GM19397 (cell line): ENCODE measurements around the gene CFAP46.

ENCODE experiments used
- ATAC-seq: cut with Tn5 transposase; IDR thresholded peaks from one replicate; pipeline ENCODE4 v1.9.1; 2021; ENCODE audit warnings: mild to moderate bottlenecking, moderate library complexity; ENCODE audit not compliant: unreplicated experiment

The CFAP46 gene

DNA sequence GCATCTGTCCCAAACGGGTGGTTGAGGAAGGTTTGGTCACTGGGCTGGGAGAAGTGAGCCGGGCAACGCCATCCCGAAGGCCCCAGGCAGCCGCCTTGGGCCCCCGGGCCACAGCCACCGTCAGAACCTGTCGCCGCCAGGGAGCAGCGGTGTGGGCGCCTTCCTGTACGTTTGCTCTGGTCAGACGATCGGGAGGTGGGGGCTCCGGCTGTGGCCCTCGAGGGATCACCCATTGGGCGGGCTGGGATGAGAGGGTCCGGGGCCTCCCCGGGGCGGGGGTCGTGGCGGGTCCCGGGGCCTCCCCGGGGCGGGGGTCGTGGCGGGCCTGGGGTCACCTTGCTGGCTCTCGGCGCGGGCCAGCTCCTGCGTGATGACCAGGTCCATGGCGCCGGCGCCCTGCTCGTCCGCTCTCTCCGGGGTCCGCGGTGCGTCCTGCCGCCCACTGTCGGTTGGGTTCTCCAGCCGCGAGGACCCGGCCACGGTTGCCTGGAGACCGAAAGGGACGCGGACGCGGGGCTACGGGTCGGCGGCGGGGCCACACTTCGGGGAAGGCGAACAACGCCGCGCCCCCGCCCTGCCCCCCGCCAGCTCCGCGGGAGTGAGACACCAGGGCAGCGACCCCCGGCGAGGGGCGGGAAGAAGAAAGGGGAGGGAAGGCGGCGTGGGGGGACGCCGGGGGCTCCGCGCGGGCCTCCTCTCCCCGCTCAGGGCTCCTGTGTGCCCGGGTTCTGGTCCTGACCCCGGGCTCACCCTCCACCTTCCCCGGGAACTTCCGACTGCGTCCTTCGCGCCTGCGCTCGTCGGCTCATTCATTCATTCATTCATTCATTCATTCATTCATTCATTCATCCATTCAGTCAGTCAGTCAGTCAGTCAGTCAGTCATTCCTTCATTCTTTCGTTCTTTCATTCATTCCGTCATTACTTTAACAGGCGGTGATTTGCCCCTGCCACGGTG, at the start of gene CFAP46:
CFAP46 (minus strand) TSS at position 470 of the 957 bp plus-strand sequence; CDS start at position 384, 86 bp downstream.
- ATAC-seq = no peak

DNA sequence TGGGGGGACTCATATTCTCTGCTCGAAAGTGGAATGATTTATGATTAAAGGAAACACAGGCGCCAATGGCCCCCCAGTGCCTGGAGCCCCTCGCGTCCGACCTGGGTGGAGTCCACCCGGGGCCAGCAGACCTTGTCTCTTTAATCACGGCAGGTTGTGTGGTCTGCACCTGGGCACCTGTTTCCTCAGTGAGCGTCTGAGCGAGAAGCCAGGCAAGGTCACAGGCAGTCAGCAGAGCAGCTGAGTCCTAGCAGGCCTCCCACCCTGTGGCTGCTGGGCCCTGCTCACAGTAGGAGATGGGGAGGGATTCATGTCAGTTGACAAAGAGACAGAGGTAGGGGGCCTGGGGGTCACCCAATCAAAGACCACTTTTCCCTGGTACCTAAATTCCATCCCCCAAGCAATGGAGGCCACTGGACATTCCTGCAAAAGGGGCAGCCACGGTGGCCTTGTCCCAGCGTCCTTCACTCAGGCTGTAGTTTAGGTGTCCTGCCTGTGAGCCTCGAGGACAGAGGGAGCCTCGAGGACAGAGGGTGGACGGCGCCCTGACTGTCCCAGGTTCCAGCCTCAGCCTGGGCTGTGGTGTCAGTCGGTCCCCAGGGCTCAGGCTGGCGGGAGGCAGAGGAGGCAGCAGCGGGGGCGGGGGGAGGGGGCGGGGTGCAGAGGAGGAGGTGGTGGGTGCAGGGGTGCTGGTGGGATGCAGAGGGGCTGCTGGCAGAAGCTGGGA, 49.5 kb upstream of the CFAP46 start:
- no peak for ATAC-seq

DNA sequence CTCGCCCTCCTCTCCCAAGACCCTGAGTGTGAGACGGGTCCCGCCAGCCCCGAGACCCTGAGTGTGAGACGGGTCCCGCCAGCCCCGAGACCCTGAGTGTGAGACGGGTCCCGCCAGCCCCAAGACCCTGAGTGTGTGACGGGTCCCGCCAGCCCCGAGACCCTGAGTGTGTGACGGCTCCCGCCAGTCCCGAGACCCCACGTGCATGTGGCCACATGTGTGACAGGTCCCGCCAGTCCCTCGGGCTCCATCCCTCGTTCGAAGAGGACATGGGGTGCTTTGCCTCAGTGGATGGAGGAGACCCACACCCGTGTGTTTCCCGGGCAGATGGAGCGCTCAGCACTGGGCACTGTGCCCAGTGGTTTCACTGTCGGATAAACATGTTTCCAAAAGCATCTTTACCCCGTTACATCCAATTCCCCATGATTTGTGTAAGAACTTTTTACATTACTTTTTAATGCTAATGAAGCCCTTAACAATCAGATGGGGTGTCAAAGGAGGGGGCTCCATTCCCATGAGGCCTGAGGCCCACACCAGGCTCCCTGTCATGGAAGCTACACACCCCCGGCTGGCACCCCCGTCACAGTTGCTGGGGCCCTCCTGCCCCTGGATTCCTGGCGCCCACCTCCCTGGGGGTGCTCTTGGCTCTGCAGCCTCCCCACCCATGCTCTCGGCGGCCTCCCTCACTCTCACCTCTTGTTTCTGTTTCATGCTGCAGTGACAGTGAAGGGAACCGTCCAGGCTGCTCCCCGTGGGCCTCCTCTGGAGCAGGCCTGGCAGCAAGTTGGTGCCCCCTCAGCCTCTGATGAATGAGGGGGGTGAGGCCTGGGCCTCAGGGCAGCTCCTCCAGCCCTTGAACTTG, 48.5 kb upstream of the CFAP46 start:
- ATAC-seq = no peak

DNA sequence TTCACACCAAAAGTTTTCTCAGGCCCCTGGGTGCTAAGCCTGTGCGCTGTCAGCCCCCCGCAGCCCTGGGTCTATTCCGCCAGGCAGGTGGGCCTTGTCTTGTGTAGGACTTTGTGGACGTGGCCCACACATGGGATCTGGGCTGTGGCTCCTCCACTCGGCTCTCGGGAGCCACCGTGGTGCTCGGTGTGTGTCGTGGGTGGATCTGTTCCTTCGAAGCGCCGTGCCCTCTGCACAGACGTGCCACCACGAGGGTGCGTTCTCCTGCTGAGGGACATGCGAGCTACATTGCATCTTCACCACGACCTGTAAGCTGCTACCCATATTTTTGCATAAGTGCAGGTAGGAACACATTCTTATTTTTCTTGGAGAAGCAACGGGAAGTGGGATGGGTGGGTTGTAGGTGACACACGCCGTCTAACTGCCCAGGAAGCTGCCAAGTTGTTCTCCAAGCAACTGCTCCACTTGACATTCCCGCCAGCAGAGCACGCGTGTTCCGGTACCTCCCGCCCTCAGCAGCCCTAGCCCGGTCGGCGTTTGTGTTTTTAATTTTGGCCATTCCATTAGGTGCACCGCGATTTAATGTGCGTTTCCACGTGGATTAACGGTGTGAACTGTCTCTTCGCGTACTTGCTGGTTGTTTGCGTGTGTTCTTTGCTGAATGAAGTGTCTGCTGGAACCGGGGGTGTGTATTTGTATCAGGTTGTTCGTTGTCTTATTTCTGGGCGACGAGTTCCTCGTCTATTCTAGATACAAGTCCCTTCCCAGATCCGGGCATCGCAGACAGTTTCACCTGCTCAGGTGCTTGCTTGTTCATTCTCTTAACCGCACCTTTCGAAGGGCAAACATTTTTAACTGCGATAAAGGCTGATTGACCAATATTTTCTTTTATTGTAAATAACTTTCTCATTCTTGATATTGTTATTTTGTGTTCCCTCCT, 47.4 kb upstream of the CFAP46 start:
- no peak for ATAC-seq

DNA sequence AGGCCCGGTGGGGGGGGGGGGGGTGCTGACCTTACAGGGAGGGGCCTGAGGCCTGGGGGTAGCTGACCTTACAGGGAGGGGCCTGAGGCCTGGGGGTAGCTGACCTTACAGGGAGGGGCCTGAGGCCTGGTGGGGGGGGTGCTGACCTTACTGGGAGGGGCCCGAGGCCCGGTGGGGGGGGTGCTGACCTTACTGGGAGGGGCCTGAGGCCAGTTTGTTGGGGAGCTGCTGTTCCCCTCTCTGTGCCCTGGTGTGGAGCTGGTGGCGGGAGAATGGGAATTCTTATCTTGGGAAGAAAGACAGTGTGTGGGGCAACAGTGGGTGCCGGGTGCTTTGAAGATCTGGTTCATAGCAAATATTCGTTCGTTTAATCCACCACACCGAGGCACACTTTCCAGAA, 46.6 kb upstream of the CFAP46 start:
- no peak for ATAC-seq

DNA sequence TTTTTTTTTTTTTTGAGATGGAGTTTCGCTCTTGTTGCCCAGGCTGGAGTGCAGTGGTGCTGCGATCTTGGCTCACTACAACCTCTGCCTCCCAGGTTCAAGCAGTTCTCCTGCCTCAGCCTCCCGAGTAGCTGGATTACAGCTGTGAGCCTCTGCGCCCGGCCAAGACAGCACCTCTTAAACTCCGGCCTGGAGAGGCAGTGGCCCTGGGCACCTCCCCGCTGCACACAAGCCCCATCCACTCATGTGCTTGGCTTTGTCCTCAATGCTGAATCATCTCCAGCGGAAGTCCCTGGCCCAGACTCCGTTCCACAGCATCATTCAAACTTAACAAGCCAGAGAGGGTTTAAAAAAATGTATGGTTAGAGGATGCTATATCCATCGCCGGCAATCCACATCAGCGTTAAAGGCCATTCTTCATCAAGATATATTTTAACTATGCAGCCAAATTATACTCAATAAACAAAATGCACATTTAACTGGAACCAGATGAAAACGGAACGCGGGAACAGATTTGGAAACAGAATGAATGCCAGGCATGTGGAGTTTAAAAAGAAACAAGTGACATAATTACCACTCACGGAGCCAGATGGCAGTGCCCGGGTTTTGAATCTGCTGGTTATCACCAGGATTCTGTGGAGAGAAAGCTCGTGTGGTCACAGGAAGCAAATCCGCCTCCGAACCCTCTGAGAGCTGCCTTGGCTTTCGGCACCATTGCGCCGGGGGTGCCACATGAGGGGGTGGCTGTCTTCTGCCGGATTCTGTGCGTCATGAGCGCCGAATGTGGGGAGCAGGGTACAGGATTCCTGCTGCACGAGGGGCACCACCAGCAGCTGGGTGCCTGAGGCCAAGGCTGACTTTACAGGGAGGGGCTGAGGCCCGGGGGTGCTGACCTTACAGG, 45.6 kb upstream of the CFAP46 start:
- ATAC-seq = no peak

DNA sequence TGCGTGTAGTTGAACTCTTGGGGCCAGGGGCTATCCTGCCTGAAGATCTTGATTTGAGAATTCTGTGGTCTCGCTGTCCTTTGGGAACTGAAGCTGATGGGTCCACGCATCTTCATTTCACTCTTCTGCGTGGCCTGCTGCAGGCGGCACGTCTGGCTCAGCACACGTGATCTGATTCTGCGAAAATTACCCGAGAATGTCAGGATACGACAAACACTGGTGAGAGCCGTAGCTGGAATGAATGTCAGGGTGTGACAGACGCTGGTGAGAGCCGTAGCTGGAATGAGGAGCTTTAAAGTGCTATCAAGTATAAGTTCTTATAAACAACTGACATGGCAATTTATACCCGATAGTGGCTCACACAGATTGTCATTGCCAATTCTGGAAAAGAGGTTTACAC, 44.6 kb upstream of the CFAP46 start:
- no peak for ATAC-seq

DNA sequence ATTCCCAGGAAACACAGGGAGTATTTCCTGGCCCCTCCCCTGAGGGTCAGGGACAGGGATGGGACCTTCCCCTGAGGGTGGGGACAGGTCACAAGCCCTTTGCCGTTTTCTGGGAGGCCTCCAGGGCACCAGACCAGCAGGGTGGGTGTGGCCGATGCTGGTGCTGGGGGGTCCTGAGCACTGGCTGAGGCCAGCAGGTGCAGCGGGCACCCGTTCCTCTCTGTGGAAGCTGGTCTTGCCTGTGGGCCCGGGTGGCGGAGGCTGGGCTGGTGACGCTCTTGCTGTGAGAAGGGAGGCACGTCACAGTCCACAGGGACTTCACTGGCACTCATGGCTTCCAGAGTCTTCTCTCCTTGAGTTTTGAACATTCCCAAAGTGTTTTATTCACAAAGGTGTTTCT, 44.2 kb upstream of the CFAP46 start:
- no peak for ATAC-seq

DNA sequence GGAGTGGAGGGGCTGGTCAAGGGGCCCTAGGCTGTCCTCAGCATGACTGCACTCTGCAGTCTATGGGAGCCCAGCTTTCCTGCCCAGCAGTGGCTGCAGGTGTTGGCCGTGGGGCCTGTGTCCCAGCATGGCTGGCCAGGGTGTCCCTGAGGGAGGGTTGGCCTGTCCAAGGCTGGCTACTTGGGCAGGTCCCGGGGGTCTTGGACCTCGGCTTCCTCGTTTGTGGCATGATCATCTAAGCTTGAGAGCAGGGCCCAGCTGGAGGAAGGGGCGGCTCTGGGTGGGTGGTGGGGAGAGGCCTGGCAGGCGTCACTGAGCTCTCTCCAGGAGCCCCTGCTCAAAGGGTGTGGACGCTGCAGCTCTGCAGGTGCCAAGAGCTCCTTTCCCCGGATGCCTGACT, 43.7 kb upstream of the CFAP46 start:
- ATAC-seq = no peak

DNA sequence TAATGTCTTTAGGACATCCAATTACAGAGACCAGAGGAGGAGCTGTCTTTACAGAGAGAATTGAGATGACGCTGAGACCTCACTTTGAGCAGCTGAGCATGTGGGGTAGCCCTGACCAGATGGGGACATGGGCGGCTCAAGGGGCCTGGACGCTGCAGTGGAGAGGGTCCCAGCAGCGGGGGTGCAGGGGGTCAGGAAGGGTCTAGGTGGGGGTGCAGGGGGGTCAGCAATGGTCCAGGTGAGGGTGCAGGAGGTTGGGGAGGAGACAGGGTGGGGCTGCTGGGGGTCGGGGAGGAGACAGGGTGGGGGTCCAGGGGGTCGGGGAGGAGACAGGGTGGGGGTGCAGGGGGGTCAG, 43.2 kb upstream of the CFAP46 start:
- ATAC-seq = no peak

DNA sequence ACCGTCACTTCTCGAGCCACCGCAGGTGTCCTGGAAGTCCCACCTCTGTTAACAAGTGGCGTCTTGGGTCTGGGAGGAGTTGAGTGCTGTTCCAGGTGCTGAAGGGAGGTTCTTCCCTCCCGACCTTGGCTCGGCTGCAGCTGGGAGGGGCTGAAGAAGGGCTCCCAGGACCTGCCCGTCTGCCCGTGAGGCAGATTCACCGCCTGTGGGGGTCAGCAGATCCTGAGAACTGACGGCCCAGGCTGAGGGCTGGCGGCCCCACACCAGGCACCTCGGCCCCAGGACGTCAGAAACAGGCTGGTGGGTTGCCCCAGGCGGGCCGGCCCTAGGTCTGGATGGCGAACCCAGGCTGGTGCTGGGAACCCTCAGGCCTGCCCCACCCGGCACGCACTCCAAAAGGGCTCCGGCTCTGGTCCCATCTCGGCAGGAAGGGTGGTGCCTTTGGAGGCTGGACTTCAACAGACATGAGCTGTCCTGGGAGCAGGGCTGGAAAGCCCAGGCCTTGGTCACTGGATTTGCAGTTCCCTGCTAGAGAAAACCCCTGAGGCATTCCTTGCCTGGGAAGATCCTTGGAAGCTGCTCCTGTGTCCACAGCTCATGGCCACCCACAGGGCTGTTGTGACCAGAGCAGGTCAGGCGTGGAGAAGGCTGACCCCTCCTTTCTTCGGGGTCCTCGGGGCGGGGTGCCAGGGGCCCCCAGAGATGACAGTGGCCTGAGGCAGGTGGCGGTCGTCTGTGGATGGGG, 42.6 kb upstream of the CFAP46 start:
- ATAC-seq = no peak

DNA sequence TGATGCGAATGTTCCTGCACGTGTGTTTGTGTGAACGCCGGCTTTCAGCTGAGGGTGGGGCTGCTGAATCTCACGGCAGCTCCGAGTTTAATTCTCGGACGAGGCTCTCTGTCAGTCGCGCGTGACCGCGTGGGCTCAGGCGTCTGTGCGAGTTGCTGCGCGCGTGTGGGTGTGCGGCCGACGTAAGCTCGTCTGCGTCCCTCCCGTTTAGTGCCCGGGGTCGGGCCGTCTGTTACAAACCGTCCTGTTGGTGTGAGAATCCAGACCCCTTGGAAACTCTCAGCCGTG, 41.6 kb upstream of the CFAP46 start:
- no peak for ATAC-seq

DNA sequence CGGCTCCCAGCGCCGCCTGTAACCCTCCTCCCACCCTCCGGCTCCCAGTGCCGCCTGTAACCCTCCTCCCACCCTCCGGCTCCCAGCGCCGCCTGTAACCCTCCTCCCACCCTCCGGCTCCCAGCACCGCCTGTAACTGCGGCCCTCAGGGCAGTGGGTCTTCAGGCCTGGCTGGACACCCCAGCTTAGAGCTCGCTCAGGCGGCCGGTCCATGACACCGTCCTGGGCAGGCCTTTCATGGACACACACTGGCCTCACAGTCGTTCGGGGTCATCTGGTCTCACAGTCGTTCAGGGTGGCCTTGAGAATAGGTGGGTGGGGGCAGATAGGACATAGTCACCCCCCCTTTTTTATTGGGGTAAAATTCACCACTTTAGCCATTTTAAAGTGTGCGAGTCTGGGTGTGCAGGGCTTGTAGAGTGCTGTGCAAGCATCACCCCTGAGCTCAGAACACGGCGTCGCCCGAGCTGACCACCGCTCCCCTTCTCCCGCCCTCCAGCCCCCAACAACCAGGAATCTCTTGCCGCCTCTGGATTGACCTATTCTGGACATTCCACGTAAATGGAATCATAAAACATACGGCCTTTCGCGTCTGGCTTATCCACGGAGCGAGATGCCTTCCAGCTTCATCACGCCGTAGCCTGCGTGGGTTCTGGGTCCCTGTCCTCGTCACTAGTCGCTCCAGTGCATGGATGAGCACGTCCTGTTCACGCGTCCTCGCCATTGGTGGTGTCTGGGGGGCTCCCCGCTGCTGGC, 41.1 kb upstream of the CFAP46 start:
- no peak for ATAC-seq

DNA sequence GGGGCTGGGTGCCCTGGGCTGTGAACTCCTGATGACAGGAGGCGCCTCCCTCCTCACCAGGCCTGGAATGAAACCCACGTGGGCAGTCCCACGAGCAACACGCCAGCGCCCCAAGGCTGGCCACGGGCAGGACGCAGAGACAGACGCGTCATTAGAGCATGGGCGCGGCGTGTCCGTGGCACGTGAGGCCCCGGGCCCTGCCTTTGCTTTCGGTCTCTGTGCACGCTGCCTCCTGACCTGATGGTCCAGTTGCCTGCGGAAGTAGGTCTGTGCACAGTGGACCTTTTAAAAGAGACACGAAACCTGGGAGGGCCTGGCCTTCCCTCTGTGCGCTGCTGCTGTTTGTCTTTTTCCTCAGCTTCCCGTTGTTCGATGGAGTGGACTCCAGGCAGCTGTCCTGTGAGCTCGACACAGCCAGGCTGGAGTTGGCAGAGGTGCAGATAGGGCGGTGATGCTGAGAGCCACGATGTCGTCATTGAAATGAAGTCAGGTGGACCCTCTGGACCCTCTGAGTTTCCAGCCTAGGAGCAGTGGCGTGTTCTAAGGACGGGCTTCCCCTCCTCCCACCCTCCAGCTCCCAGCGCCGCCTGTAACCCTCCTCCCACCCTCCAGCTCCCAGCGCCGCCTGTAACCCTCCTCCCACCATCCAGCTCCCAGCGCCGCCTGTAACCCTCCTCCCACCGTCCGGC, 40.1 kb upstream of the CFAP46 start:
- ATAC-seq = no peak

DNA sequence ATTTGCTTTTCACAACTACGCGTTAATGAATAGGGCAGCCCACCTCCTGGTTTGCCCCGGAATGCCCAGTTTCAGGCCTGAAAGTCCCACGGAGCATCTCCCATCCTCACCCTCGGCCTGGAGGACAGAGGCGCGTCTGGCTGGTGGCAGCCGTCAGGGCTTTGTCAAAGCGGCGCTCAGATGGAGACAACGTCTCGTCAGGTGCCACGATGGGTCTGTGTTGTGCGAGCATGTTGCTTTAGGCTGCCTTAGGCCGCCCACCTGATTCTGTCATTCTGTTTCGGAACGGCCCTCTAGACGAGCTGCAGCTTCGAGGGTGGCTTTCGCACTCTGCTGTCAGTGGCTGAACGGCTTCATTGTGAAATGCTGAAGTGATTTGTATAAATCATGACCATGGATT, 39.4 kb upstream of the CFAP46 start:
- ATAC-seq = no peak

DNA sequence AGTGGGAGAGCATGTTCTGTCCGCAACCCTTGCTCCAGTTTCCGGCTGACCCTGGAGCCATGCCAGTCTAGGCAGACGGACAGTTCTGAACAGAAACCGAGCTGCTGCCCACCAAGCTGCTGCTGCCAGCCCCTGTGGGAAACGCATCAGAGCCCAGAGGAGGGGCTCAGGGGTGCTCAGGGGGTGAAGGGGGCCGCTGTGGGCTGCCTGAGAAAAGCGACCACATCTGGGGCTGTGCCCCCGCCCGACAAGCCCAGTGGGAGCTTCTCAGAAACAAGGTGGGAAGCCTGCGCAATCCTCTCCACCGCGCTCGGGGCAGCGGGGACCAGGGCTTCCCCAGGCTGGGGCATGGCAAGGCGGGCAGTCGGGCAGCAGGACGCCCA, 38.8 kb upstream of the CFAP46 start:
- ATAC-seq = no peak

DNA sequence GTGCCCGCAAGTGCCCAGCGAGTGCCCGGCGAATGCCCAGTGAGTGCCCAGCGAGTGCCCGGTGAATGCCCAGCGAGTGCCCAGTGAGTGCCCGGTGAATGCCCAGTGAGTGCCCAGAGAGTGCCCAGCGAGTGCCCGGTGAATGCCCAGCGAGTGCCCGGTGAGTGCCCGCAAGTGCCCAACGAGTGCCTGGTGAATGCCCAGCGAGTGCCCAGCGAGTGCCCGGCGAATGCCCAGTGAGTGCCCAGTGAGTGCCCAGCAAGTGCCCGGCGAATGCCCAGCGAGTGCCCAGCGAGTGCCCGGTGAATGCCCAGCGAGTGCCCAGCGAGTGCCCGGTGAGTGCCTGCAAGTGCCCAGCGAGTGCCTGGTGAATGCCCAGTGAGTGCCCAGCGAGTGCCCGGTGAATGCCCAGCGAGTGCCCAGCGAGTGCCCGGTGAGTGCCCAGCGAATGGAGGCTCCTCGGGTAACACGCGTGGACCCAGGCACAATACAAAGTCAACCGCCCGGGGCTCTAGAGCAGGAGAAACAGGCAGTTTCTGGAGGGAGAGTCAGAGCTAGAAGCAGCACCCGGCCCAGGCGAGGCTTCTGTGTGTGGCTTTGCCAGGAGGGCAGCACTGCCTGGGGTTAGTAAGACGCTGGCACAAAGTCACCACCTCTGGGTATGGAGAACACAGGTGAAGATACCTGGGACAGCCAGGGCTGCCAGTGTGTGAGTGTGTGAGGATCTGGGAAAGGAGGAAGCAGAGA, 38.2 kb upstream of the CFAP46 start:
- ATAC-seq = no peak
